GM19023 (cell line): ENCODE measurements around the gene PPP2R5B.

ENCODE experiments used
- ATAC-seq: cut with Tn5 transposase; IDR thresholded peaks from one replicate; pipeline ENCODE4 v1.9.1; 2021; ENCODE audit warnings: mild to moderate bottlenecking, moderate library complexity; ENCODE audit not compliant: unreplicated experiment

PPP2R5B gene

DNA sequence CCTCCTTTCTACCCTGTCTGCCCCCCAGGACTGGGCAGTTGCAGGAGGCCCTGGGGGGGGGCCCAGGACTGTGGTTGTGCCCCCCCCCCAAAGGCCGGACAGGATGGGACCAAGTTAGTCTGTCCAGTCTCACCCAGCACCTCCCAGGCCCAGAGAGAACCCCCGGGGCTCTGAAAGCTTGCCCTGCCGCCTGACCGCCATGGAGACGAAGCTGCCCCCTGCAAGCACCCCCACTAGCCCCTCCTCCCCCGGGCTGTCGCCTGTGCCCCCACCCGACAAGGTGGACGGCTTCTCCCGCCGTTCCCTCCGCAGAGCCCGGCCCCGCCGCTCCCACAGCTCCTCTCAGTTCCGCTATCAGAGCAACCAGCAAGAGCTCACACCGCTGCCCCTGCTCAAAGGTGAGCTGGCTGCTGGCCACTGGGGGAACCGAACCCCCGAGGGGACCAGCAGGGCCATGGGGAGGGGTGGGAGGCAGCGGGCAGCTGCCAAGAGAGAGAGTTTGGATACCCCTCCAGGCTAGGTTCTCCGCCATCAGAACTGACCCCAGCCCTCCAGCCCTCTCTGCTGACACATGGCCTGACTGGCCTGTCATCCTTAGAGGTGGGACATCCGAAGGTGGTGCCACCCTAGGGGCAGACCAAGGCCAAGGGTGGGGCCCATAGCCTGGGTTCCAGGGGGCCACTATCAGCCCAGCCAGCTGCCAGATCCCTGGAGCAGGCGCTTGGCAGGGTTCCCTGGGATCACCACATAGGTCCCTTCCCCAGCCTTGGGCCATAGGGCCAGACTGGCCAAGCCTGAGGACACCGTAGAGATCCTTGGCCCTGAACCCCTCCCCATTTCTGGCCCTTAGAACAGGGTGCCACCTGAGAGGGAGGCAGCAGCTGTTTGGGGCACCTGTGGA, 1.3 kb downstream of the PPP2R5B start:
- no peak for ATAC-seq

DNA sequence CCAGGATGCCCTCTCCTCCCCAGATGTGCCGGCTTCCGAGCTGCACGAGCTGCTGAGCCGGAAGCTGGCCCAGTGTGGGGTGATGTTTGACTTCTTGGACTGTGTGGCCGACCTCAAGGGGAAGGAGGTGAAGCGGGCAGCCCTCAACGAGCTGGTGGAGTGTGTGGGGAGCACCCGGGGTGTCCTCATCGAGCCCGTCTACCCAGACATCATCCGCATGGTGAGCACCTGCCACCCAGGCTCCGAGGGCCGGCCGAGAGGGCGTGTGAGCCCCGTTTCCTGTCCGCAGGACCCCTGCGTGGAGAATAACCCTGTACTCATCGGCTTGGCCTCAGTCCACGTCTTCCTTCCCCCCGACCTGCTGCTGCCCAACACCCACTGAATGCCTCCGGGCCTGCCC, 2.2 kb downstream of the PPP2R5B start:
- no peak for ATAC-seq

DNA sequence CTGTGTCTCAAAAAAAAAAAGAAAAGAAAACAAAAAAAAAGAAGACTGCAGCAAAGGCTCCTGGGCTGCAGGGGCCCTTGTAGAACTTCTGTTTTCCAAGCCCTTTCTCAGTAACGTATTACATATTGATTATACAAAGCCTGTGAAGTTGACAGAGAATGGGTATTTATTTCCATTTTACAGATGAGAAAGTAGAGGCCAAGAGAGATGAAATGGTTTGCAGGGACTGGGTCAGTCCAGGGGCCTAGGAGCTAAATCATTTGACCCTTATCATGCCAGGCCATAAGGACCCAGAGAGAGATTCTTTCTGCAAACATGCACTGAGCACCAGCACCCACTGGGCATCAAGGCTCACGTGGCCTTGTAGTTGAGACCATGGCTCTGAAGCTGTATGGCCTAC, 4.5 kb downstream of the PPP2R5B start:
- ATAC-seq, result no peak

DNA sequence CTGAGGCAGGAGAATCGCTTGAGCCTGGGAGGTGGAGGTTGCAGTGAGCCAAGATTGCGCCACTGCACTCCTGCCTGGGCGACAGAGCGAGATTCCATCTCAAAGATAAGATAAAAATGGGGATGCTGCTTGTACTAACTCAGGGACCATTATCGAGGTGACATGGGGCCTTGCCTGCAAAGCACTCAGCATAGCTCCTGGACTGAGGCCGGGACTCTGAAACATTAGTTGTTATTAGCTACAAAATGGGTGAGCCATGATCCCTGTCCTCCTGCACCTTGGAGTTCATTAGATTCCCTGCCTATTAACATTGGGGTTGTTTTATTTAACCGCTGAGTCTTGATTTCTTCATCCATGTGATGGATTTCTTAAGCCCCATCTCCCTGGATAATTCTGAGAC, 5.1 kb downstream of the PPP2R5B start:
- ATAC-seq, result no peak

DNA sequence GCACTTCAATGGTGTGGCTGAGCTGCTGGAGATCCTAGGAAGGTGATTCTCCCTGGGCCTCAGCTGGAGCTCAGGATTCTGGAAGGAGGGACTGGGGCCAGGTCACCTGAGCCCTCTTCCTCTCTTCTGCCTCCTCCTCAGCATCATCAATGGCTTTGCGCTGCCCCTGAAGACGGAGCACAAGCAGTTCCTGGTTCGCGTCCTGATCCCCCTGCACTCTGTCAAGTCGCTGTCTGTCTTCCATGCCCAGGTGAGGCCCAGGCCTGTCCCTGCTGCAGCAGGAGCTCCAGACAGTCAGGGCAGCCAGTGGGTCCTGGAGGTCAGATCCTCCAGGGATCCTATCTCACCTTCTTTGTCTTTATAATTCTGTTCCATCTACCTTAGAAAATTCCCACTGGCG, 5.9 kb downstream of the PPP2R5B start:
- no peak for ATAC-seq

DNA sequence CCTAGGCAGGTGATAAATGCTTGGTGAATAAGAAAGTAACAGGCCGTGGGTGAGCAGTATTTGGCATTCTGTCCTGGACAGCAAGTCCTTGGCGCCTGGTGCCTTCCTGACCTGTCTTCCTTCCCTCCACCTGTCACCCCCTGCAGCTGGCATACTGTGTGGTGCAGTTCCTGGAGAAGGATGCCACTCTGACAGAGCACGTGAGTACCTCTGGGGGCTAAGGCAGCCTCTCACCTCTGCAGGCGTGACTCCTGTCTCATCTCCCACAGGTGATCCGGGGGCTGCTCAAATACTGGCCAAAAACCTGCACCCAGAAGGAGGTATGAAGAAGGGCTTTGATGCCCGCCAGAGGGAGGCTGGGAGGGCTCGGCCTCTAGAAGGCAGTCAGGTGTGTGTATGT, 6.8 kb downstream of the PPP2R5B start:
- ATAC-seq, result no peak

DNA sequence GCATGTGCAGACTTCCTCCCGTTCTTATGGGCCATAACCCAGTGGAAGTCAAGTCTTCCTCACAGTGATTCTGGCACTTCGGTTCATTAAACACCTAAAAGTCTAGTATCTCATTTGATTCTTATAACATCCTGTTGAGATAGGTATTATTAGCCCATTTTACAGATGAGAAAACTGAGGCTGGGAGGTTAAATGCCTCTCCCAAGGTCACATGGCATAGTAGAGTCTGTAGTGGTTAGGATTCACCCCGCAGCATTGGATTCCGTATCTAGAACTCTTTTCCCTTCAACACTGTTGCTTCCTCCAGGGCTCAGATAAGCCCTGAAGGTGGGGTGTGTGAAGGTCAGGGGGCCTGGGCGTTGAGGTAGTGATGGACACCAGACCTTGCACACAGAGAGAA, 7.8 kb downstream of the PPP2R5B start:
- no peak for ATAC-seq

DNA sequence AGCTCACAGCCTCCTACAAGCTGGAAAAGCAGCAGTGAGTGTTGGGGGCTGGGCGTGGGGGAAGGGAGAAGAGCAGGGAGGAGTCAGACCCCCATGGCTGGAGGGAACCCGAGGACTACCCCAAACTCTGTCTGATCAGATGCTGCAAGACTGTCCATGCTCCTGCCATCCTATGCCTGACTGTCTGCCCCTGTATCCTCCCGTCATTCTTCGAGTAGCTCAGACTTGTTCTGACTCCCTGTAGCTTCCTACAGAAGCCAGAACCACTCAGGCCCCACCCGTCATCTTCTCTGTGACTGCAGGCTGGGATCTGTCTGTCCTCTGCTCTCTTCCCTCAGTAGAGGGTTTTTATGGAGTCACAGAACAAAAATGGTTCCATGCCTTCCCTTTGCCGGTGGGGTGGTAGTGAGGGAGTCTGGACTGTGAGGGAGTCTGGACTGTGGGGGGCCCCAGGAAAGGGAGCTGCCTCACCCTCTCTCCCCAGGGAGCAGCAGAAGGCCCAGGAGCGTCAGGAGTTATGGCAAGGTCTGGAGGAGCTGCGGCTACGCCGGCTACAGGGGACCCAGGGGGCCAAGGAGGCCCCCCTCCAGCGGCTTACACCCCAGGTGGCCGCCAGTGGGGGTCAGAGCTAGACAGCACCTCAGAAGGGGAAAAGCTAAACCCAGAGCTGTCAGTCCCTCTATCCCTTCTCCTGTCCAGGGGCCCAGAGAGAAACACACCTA, 8.9 kb downstream of the PPP2R5B start:
- no peak for ATAC-seq

DNA sequence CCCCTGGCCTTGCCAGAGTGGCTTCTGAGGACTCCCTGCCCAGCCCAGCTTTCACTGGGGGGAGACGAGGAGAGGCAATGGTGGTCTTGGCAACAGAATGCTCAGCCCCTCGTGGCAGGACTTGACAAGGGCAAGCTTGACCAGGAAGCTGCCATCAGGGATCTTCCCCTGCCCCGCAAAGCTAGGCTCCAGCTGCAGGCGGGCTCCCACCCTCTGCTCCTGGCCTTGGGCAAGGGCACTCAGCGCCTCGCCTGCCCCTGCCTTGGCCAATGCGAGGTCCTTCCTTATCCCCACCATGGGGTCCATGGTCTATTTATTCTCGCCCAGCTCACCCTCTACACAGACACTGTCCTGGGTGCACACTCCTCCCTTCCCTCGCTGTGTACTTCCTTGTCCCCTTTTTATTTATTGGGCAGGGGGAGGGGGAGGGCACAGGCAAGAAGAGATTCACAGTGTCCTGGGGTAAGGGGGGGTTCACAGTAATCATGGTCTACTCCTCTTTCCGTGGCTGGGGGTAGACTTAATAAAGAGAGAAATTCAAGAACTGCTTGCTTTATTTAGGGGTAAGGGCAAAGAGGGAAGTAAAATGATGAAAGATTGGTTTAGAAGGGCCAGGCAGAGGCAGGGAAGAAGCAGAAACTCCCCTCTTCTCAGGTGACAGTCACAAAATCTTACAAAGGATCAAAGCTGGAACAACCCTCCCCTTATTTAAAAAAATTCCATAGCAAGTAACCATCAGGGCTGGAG, 9.6 kb downstream of the PPP2R5B start:
- ATAC-seq, result no peak

DNA sequence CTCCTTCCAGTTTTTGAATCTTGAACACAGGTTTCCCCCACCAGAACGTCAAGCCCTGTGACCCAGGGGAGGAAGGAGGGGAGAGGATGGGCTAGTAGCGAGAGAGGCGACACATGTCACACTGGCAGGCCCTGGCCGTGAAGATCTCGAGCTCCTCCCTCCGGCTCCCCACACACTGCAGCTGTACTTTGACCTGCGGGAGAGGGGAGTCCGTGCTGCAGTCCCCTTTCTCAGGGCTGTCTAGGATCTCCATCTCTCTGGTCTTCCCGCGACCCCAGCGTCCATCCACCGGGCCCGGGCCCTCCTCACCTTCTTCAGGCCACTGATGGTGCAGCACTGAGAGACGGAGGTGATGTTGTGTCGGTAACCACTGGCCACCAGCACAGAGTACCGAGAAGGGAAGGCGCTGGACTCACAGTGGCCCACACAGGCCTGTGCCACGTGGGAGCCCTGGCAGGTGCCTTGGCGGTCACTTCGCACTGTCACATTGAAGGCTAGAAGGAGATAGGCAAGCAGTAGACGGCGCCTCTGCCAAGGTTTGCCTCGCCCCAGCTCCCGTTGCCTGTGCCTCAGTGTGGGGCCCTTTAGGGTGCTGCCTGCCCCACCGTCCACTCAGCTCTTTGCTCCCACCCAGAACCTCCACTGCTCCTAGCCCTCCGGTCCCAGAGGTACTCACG, 10.3 kb downstream of the PPP2R5B start:
- no peak for ATAC-seq

DNA sequence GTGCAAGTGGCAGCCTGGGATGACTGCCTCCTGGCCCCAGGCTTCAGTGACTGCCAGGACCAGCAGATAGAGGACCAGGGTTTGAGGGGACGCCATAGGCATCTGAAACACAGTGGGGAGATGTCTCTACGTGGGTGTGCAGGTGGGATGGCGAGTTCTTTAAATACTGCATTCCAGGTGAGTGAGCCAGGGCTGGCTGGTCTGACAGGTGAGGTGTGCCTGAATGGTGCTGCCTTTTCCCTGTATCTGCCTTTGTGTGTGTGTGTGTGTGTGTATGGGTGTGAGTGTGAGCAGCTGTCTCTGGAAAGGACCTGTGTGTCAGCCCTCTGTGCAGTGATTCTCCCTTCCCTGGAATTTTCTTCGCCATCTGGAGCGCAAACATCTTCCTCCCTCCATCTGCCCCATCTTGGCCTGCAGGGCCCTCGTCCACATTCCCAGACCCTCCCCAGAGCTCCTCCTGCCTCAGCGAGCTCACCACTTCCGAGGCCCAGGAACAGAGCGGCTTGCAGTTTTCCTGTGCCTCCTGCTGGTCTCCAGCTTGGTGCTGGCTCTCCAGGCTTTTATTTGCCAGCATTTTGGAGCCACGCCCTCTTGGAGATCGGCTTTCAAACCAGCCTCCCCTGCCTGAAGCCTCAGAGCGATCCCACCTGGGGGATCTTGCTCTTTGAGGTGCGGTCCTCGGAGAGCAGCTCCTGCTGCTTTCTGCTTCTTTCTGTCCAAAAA, 11.0 kb downstream of the PPP2R5B start, which contains the start of gene GPHA2:
Gene GPHA2 (minus strand): TSS at position 535 of the 723 bp plus-strand sequence. CDS start 433 bp downstream, at position 102.
- no peak for ATAC-seq

DNA sequence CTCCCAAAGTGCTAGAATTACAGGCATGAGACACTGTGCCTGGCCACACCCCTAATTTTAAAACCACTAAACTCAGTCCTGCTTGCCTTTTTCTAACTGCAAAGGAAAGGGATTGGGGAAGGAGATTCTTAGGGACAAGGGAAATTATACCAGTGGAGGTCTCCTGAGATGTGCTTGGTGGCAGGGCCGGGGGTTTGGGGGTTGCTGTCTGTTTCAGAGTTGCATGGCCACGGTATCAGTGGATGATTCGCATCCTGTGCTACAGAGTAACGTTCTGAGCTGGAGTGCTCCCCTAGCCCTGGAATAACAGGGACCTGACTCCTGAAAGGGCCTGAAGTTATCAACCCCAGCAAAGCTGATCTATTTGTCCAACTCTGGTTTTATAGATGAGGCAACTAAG, 12.1 kb downstream of the PPP2R5B start:
- no peak for ATAC-seq

DNA sequence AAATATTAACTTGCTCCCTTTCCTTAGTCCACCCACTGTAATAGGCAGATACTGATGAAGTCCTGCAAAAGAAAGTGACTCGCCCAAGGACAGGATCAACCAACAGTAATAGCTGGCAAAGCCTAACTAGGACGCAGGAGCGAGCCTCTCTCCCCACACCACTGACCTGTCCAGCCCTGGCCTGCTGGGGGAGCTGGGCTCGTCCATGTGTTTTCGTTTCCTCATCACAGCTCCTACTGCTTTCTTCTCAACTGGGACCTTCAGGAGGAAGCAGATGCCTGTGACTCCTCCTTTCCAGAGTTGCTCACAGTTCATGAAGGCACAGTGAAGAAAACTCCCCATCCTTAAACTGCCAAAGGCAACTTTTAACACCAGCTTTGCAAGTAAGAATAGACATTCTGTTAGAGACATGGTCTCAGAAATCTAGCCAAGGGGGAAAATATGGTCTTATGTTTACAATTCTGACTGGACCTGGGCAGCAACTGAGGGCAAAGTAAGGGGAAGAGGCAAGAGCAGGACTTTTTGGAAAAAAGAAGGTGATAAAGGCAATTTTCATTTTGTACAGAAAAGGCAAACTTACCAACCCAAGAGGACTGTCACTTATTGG, 22.8 kb downstream of the PPP2R5B start:
- no peak for ATAC-seq

DNA sequence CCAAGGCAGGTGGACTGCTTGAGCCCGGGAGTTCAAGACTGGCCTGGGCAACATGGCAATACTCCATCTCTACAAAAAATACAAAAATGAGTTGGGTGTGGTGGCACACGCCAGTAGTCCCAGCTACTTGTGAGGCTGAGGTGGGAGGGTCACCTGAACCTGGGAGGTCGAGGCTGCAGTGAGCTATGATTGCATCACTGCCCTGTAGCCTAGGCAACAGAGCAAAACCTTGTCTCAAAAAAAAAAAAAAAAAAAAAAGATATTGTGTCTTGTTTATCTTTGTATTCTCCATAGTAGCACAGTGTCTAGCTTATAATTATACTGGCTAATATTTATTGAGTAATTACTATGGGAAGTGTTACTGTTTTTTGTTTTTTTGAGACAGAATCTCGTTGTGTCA, 27.0 kb downstream of the PPP2R5B start:
- no peak for ATAC-seq

DNA sequence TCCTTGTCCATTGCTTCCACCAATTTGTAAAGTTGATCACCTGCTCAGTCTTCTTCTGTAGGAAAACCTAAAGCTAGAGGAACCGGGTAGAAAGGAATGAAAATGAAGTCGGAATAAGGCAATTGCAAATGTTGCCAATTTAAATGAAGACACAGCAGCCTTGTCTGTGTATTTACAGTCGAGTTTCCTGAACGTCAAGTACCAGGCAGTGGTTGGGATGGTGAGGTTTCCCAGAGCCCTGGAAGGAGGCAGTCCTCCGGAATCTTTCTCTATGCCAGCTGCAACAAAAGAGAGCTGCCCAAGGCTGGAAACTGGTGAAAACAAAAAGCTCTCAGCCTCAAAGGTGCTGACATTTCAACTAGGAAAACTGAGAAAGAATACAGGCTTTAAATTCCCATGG, 29.7 kb downstream of the PPP2R5B start:
- ATAC-seq, result no peak

DNA sequence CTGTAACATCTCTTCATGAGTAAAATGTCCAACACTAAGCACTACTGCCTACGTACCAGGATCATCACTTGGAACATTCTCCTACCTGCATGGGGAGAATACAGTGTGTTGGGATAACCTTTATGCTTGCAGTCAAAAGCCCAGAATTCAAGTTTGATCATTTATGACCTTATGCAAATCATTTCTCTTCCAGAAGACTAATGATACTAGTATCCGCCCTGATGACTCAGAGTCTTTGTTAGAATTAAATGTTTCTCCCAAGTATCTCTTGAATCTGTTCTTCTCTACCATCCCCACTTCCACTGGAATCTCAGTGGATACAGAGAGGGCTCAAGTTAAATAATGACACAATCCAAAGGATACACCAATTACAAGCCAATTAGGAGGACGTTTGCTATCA, 35.0 kb downstream of the PPP2R5B start:
- no peak for ATAC-seq

DNA sequence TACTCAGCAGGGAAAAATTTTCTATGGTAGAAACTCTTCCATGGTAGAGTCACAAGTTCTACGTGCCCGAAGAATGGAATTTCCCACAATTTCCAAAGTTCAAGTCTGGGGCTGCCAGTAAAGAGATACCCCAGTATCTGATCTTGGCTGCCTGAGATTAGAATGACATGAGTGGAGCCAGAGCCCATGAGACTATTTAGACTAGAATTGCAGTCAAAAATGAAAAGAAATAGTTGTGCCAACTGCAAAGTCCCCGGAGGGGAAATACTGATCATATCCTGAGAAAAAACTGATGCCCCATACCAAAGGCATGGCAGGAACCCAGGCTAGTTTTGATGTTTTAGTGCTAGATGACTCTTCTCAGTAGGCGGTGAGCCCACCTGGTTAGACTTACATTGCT, 36.2 kb downstream of the PPP2R5B start:
- no peak for ATAC-seq

DNA sequence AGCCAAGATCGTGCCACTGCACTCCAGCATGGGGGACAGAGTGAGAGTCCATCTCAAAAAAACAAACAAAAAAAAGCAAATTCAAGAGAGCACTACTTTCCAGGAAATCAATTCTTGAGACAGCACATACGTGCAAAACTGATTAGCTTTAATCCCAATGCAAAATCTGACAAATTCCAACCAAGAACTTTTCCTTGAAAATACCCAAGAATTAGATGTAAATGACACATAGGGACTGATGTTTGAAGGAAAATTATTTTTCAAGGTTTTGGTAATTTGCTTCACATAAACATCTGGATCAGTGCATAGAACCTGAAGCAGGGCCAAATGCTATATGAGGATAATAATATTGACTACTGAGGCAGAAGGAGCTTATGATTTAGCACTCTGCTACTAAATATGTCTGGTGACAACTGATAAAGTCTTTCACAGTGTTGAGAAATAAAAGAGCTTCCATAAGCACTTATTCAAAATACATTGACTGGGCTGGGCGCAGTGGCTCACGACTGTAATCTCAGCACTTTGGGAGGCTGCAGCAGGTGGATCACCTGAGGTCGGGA, 38.7 kb downstream of the PPP2R5B start:
- no peak for ATAC-seq

DNA sequence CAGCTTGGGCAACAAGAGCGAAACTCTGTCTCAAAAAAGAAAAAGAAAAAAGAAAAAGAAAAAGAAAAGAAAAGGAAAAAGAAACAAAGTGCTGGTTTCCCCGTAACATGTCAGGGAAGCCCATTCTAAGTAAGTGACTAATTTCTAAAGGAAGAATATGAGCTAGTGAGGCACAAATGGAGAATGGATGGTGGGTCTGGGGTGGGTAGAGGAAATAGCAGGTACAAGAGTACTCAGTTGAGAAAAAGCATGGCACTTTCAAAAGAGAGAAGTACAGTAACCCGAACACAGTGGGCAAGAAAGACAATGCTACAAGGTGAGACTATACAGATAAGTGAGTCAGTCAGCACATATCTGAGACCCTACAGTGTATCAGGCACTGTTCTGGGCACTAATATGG, 42.9 kb downstream of the PPP2R5B start:
- no peak for ATAC-seq

DNA sequence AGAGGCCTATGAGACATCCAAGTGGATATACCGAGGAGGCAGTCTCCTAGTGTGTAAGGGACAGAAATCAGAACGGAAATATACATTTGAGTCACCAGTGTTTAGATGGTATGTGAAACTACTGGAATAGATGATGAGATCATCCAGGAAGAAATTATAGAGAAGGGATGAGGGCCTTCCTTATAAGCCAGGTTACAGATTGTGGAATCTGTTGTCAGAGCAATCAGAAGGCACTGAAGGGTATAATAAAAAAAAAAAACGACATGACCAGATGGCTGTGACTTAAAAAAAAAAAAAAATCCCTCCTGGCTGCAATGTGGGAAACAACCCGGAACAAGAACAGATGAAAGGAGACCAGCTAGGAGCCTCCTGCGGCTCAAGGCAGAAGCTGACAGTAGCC, 44.7 kb downstream of the PPP2R5B start:
- ATAC-seq, result no peak
